Small intestine (tissue), 7 donors: Measurements from ENCODE around the gene LEMD1. TPM values are rescaled to one million over a fixed set of nuclear protein-coding genes. Genes with fewer than 3 reads are reported as not detected.
A peak's percentile ranks its signal among the peaks of the same experiment; 100 is the strongest.
"Not testable (repeated sequence)": the region's sequence is repeated elsewhere in the genome, so short reads cannot be mapped to it uniquely, and the experiment has no call there.

ENCODE experiments used
- DNase-seq, 2 donors: peaks; one replicate each; pipeline versions ENCODE4 v3.0.0 to v3.0.0-alpha.2; 2013
- FAIRE-seq: peaks from 2 replicates; lab custom pipeline; 2012; peaks lifted over from hg19 to GRCh38; lab: Jason Lieb, UNC
- H3K27ac ChIP-seq, 3 donors: one replicate each; pipeline ENCODE4 v1.5.1; 2013; ENCODE audit warnings: low read length in 2 of 3, mild to moderate bottlenecking in 2 of 3, control low read depth in 1 of 3, inconsistent platforms in 1 of 3, low read depth in 1 of 3, moderate library complexity in 1 of 3
- H3K27me3 ChIP-seq, 3 donors: one replicate each; pipeline ENCODE4 v1.6.1; 2013; ENCODE audit warnings: low read length in 3 of 3, inconsistent platforms in 1 of 3; ENCODE audit not compliant: control insufficient read depth in 3 of 3, insufficient read depth in 3 of 3
- H3K36me3 ChIP-seq, 3 donors: one replicate each; pipeline ENCODE4 v1.6.1; 2013; ENCODE audit warnings: low read length in 3 of 3, inconsistent platforms in 1 of 3, low read depth in 1 of 3, mild to moderate bottlenecking in 1 of 3, moderate library complexity in 1 of 3; ENCODE audit not compliant: control insufficient read depth in 3 of 3, insufficient read depth in 2 of 3
- H3K4me1 ChIP-seq, 3 donors: one replicate each; pipeline ENCODE4 v1.6.1; 2013; ENCODE audit warnings: low read length in 2 of 3, inconsistent platforms in 1 of 3, low read depth in 1 of 3, mild to moderate bottlenecking in 1 of 3, moderate library complexity in 1 of 3; ENCODE audit not compliant: control insufficient read depth in 3 of 3, insufficient read depth in 2 of 3
- H3K4me3 ChIP-seq, 3 donors: one replicate each; pipeline ENCODE4 v1.5.1; 2013; ENCODE audit warnings: low read length in 3 of 3, control low read depth in 1 of 3, inconsistent platforms in 1 of 3, low read depth in 1 of 3, mild to moderate bottlenecking in 1 of 3, moderate library complexity in 1 of 3
- H3K9me3 ChIP-seq, 2 donors: one replicate each; pipeline ENCODE4 v1.6.1; 2013; ENCODE audit warnings: low read depth in 1 of 2, low read length in 1 of 2; ENCODE audit not compliant: control insufficient read depth in 2 of 2, insufficient read depth in 1 of 2
- WGBS, 3 donors: extraction: QIAGEN DNeasy Blood & Tissue Kit; methylation state at CpG; one replicate each; pipeline ENCODE4 v1.1.7; 2013; 5-methylcytosine and 5-hydroxymethylcytosine counted together
- polyA plus RNA-seq, 4 donors: library from polyadenylated mRNA; stranded (reverse) in 3 of 4; unstranded in 1 of 4; fragments of 200-250 nt in 3 of 4; fragments of 120-200 nt in 1 of 4; gene quantifications; one replicate each; pipeline versions ENCODE4 v1.2.1 to v1.2.3, GENCODE V29; 2013
- donor health status: healthy with polysubstance abuse.
- donor health status: control.
- donor health status: control.
- donor health status: Bipolar disorder and iron deficiency.
- donor health status: healthy.

Gene LEMD1
- polyA plus RNA-seq, 4 donors, result 0.34 to 3.8 (median 0.79) TPM

GRCh38 chr1:205416322-205416721 lies 5.5 kb downstream of the LEMD1 start:
- Histone ChIP-seq H3K27me3 (peaks cover 0 to 2% (median 0%) of the 10 kb centered on the region in 3 donors), H3K4me1 (no peaks in the 10 kb centered on the region), H3K9me3 (no peaks in the 10 kb centered on the region), H3K27ac (no peak overlapping the region), H3K4me3 (no peak overlapping the region), H3K36me3 (no peaks in the 10 kb centered on the region)
- no peak for FAIRE-seq
- 79 to 96% (median 93%) methylated on average over 2 of the region's 2 CpGs for WGBS, 3 donors
- no peak for DNase-seq

GRCh38 chr1:205410581-205411298 lies 11.1 kb downstream of the LEMD1 start:
- Histone ChIP-seq H3K36me3 (no peaks in the 10 kb centered on the region), H3K27ac (no peak overlapping the region), H3K27me3 (peaks cover 0 to 6% (median 0%) of the 10 kb centered on the region in 3 donors), H3K9me3 (no peaks in the 10 kb centered on the region), H3K4me1 (no peaks in the 10 kb centered on the region), H3K4me3 (no peak overlapping the region)
- WGBS, 3 donors, result 71 to 77% (median 74%) methylated on average over 5 of the region's 5 CpGs
- FAIRE-seq (no peak), DNase-seq (no peak)

DNA sequence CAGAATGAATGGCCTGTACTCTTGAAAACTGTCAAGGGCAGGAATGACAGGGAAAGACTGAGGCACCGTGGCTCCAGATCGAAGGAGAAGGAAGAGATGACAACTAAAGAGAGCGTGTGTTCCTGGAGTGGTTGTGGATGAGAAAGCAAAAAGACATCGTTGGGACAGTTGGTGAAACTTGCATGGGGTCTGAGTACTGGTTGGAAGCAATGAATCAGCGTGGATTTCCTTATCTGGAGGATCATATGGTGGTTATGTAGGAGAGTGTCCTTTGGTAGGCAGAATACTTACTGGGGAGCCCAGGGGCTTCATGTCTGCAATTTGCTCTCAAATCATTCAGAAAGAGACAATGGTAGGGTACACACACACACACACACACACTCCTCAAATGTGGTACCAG lies 13.9 kb downstream of the LEMD1 start:
- no peaks in the 10 kb centered on the region for H3K4me1 ChIP-seq
- H3K4me3 ChIP-seq, result no peak overlapping the region
- 80 to 82% (median 80%) methylated on average over 5 of the region's 5 CpGs for WGBS, 3 donors
- FAIRE-seq, result no peak
- H3K27ac ChIP-seq, result no peak overlapping the region
- H3K36me3 ChIP-seq, result no peaks in the 10 kb centered on the region
- no peaks in the 10 kb centered on the region for H3K9me3 ChIP-seq
- DNase-seq, result no peak
- peaks cover 0 to 6% (median 0%) of the 10 kb centered on the region in 3 donors for H3K27me3 ChIP-seq

DNA sequence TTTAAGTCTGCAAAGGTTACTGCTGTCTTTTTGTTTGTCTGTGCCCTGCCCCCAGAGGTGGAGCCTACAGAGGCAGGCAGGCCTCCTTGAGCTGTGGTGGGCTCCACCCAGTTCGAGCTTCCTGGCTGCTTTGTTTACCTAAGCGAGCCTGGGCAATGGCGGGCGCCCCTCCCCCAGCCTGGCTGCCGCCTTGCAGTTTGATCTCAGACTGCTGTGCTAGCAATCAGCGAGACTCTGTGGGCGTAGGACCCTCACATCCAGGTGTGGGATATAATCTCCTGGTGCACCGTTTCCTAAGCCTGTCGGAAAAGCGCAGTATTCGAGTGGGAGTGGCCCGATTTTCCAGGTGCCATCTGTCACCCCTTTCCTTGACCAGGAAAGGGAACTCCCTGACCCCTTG lies 15.6 kb downstream of the LEMD1 start:
- H3K9me3 ChIP-seq, H3K27me3 ChIP-seq, H3K27ac ChIP-seq, H3K36me3 ChIP-seq, H3K4me1 ChIP-seq, H3K4me3 ChIP-seq, DNase-seq, FAIRE-seq: not testable (repeated sequence)
- WGBS, 3 donors, result 65 to 82% methylated on average over 7 to 8 of the region's 12 CpGs; no CpG with 5 or more reads in 1 of the 3 donors

DNA sequence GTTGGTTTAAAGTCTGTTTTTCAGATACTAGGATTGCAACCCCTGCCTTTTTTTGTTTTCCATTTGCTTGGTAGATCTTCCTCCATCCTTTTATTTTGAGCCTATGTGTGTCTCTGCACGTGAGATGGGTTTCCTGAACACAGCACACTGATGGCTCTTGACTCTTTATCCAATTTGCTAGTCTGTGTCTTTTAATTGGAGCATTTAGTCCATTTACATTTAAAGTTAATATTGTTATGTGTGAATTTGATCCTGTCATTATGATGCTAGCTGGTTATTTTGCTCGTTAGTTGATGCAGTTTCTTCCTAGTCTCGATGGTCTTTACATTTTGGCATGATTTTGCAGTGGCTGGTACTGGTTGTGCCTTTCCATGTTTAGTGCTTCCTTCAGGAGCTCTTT lies 17.4 kb downstream of the LEMD1 start:
- H3K4me3 ChIP-seq, DNase-seq, H3K36me3 ChIP-seq, H3K27ac ChIP-seq, H3K4me1 ChIP-seq, H3K27me3 ChIP-seq, FAIRE-seq, H3K9me3 ChIP-seq: not testable (repeated sequence)
- 60 to 92% (median 68%) methylated on average over 1 of the region's 3 CpGs for WGBS, 3 donors

GRCh38 chr1:205398586-205398985 lies 23.3 kb downstream of the LEMD1 start:
- Histone ChIP-seq H3K4me1 (no peaks in the 10 kb centered on the region), H3K36me3 (no peaks in the 10 kb centered on the region), H3K9me3 (no peaks in the 10 kb centered on the region), H3K4me3 (no peak overlapping the region), H3K27me3 (no peaks in the 10 kb centered on the region), H3K27ac (no peak overlapping the region)
- FAIRE-seq (no peak), DNase-seq (no peak)
- WGBS, 3 donors, result 89 to 91% (median 90%) methylated on average over 4 of the region's 4 CpGs

DNA sequence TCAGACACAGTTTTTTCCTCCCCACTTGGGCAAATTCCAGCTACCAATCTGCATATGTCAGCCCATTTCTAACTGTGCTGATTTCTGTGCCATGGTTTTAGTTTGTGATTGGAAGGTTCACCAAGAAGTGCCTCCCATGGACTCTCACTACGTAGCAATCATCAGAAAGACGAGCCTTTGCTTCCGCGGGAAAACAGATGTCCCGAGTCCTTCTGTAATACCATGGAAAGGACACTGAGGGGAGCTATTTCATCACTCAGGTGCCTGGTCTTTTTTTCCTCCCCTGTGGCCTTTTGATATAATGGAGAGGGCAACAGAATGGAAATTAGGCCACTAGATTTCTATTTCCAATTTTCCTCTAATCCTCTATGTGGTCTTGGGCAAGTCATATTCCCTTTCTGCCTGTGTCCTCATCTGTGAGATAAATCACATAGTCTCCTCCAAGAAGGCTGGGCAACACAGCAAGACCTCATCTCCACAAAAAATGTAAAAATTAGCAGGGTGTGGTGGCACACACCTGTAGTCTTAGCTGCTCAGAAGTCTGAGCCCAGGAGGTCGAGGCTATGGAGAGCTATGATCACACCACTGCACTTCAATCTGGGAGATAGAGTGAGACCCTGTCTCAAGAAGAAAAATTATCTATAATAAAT lies 24.8 kb downstream of the LEMD1 start:
- no peak overlapping the region for H3K4me3 ChIP-seq
- H3K4me1 ChIP-seq, result no peaks in the 10 kb centered on the region
- no peaks in the 10 kb centered on the region for H3K36me3 ChIP-seq
- peak; percentile 63 to 71 for DNase-seq
- WGBS, 3 donors, result 2 to 5% (median 3%) methylated on average over 6 of the region's 6 CpGs
- no peak overlapping the region for H3K27ac ChIP-seq
- H3K9me3 ChIP-seq, result no peaks in the 10 kb centered on the region
- H3K27me3 ChIP-seq, result no peaks in the 10 kb centered on the region
- FAIRE-seq, result no peak

GRCh38 chr1:205395616-205396015 lies 26.2 kb downstream of the LEMD1 start:
- WGBS, 3 donors, result 66 to 80% (median 75%) methylated on average over 3 of the region's 3 CpGs
- H3K36me3 ChIP-seq, result no peaks in the 10 kb centered on the region
- no peak overlapping the region for H3K27ac ChIP-seq
- H3K4me1 ChIP-seq, result no peaks in the 10 kb centered on the region
- no peaks in the 10 kb centered on the region for H3K9me3 ChIP-seq
- DNase-seq (no peak), FAIRE-seq (no peak)
- no peaks in the 10 kb centered on the region for H3K27me3 ChIP-seq
- no peak overlapping the region for H3K4me3 ChIP-seq
